ENCODE results near the gene TANC1.
A peak's percentile ranks its signal among the peaks of the same experiment; 100 is the strongest.

The TANC1 gene

DNA sequence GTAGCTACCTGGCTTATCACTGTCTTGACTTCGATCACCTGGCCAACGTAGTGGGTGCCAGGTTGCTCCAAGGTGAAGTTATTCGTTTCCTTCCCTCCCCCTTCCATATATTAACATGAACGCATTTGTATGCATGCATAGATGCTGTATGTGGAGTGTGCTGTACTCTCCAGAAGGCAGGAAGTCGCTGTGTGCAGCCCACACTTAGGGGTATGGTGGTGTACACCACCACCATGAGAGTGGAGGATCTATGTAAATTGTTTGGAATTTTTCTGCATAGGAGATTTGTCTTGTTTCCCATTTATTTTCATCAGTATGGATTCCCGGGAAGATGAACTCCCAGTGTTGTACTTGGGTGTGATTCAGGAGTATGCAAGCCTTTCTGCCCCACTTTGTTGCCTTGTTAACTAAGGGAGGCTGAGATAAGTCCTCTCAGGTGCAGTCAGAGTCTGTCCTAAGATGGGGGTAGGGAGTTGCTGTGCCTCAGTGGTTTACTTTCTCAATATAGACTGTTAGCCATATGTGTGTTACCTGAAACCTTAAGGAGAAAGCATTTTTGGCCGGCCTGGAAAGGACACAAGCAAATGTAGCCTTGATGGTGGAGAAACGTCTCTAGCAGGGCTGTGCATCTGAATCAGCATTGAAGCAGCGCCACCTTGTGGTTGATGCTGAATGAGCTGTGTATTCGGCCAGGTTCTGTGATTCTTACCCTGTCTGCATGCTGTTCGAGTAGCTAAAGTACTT lies 149.8 kb downstream of the TANC1 start:
- peak; percentile 73 for DNase-seq (ENCODE audit: low spot score)

GRCh38 chr2:159118859-159119500 lies 150.5 kb downstream of the TANC1 start:
- DNase-seq (ENCODE audit: low spot score): peak; percentile 33

DNA sequence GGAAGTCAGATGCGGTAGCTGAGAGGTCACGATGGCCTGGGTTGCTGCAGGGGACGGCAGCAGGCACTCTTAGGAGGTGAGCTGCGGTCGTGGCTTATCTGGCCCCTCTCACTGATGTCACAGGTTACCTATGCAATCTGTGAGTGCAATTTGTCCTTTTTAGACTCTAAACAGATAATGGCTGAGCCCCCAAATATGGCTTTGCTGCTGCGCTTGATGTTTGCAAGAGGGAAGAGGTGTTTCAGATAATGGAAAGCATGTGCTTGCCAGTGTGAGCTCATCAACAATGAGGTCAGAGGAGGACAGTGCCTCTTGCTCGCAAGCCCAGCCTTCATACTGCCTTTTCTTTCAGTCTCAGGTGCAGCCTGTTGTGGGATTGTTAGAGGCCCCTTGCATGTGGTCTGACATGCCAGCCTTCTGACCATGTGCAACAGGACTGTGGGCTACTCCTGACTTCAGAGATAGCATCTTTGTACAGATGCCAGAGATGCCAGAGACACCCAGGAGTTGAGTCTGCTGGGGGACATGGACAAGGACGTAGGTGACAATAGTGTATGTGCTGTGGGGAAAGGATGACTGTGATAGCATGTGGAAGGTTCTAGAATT lies 151.3 kb downstream of the TANC1 start:
- peak; percentile 48 for DNase-seq (ENCODE audit: low spot score)

DNA sequence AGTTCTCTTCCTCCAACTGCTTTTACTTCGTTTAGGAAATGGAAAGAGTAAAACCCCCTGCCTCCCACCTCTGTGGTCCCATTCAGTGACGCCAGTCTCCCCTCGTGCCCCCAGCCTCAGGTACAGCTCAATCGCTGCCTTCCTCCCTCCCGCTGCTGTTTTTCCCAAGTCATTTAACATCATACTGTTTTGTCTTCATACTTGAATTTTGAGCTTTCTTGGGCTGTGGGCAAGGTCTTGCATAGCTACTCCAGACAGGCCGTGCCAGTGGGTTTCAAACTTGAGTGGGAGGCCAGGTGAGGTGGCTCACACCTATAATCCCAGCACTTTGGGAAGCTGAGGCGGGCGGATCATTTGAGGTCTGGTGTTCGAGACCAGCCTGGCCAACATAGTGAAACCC lies 155.3 kb downstream of the TANC1 start:
- no peak for DNase-seq (ENCODE audit: low spot score)

GRCh38 chr2:159124441-159124911 lies 156.0 kb downstream of the TANC1 start:
- DNase-seq (ENCODE audit: low spot score): peak; percentile 81

GRCh38 chr2:159124931-159125467 lies 156.6 kb downstream of the TANC1 start:
- DNase-seq (ENCODE audit: low spot score): peak; percentile 31

DNA sequence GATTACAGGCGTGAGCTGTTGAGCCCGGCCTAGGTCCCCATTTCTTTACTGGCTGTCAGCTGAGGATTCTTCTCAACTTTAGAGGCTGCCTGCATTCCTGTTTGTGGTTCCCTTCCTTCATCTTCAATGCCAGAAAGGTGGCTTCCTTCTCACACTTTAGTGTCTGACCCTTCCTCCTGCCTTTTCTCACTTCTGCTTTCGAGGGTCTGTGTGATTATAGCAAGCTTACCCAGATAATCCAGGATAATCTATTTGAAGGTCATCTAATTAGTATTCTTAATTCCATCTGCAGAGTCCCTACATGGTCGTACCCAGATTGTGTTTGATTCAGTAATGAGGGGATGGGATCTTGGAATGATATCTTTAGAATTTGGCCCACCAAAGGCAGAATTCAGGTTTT lies 157.4 kb downstream of the TANC1 start:
- no peak for DNase-seq (ENCODE audit: low spot score)

GRCh38 chr2:159126432-159127022 lies 158.1 kb downstream of the TANC1 start:
- no peak for DNase-seq (ENCODE audit: low spot score)

- no peak for DNase-seq (ENCODE audit: low spot score)
Measured at GRCh38 chr2:159128191-159128590, 159.8 kb downstream of the TANC1 start.

GRCh38 chr2:159129269-159129668 lies 160.8 kb downstream of the TANC1 start:
- DNase-seq (ENCODE audit: low spot score): no peak

DNA sequence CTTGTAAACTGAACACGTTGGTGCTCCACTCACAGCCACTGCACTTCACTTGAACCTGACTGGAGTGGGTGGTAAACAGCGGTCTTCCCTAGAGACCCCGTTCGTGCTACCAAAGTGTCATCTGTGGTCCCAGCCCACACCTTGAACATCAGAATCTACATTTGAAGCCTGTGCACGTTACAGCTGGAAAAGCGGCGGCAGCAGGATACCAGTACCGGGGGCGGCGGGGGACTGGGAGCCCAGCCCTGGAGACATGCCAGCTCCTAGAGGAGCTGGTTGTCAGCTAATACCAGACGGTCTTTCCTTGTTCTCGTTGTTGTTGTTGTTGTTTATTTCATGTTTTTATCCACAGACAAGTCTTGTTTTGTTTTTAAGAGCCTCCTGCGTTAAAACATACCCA lies 161.4 kb downstream of the TANC1 start:
- no peak for DNase-seq (ENCODE audit: low spot score)

GRCh38 chr2:159130302-159130701 lies 161.9 kb downstream of the TANC1 start:
- peak; percentile 66 for DNase-seq (ENCODE audit: low spot score)

- DNase-seq (ENCODE audit: low spot score): no peak
Measured at GRCh38 chr2:159131267-159131913, 162.9 kb downstream of the TANC1 start.

- no peak for DNase-seq (ENCODE audit: low spot score)
Measured at GRCh38 chr2:159131914-159132281, 163.5 kb downstream of the TANC1 start.

GRCh38 chr2:159133797-159134196 lies 165.4 kb downstream of the TANC1 start:
- no peak for DNase-seq (ENCODE audit: low spot score)

DNA sequence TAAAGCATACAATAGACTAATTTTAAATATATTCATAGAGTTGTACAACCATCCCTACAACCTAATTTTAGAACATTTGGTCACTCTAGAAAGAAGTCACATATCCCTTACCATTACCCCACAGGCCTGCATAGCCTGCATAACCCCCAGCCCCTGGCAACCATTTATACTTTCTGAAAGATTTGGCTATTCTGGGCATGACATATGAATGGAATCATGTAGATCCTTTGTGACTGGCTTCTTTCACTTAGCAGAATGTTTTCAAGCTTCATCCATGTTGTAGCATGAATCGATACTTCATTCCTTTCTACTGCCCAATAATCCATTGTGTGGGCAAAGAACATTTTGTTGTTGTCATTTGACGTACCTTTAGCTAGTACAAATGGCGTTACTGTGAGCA lies 166.5 kb downstream of the TANC1 start:
- DNase-seq (ENCODE audit: low spot score): no peak

DNA sequence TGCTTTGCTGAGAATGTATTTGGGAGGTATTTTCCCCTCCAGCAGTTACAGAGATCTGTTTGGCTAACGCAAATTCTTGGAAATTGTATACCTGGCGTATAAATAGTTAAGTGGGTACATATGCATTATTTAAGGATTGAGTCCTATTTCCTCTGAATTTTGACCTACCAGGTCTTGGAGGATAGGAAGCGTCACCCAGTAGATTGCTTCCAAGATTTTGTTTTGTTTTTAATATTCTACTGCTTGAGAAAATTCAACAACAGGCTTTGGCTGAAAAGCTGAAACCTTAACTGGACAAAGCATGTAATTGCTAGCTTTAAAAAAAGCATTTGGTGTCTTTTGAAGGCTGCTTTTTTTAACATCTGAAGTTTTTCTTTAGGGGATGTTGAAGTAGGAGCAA lies 168.0 kb downstream of the TANC1 start:
- DNase-seq (ENCODE audit: low spot score): no peak

DNA sequence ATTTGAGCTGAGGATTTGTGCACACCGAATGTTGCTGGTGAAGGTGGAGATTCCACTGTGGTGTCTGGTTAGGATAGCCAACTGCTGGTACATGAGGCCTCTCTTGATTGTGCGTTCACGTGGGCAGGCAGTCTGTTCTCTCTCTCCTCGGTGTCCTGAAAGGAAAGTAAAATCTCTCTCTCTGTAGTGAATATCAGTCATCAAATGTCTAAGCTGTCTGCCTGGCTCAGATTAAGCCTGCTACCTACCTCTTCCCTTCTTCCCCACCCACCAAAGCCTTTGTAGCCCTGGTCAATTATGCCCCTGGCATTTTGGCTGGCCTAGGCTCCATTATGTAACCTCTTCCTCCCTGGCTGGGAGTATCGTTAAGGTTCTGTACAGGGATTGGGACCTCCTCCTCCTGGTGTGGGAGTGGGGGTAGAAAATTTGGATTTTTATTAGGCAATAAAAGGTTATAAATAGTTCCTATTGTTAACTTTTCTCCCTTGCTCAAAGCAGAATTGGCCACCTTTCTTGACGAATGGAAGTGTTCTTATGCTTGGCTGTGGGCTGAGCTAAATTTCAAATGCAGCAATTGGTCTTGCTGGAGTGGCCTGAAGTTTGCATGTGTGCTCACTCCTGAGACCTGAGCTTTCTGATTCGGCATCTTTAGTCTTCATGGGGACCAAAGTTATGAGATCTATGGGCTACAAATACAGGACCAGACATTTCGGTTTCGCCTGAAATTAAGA lies 169.2 kb downstream of the TANC1 start:
- DNase-seq (ENCODE audit: low spot score): no peak

DNA sequence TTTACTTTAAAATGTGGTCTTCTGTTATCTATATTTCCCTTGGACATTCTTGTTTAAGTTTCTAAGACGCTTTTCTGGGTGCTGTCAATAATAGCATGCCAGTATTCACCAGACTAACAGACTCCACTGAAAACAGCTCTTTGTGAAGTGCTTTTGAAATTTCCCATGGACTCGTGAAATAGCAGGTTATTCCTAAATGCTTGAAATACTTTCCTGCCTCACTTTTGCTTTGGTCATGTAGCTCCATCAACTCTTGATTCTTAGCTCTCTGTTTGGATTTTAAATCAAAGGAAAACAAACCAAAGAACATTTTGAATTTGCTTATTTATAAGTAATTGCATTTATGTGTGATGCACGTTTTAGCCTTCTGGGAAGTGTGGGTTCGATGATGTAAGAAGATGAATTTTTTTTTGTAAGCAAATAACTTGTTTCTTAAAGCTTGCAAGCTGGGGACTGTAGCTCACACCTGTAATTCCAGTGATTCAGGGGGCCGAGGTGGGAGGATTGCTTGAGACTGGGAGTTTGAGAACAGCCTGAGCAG lies 170.3 kb downstream of the TANC1 start:
- DNase-seq (ENCODE audit: low spot score): no peak

DNA sequence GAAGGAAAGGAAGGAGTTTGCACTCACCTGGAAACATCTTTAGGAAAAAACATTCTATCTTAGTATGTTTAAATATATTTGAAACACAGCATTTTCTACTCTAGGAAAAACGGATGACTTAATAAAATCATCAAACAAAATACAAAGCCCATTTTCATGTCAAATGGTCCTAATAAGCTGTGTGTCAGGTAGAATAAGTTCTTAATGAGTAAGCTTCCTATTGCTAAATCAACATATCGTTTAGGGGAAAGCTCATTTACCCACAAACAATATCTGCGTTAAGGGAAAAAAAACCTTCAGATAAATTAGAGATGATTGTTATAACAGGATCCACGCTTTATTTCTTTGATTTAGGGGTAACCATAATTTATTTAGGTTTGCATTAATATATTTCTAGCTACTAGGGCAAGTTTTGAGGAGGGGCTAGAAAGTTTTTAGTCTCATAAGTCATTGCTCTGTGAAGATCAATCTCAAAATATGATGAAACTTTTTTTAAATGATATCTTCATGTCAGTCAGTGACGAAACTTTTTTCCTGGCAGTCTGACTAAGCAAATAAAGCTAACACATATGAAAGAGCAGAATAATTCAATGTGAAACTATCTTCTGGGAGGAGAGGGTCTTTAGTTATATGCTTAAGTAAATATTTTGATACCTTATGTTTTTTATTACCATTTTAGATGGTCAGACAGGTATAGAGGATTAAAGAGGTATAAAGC lies 170.9 kb downstream of the TANC1 start:
- DNase-seq (ENCODE audit: low spot score): no peak
